ENCODE data around the gene C12orf75.
"Not testable (repeated sequence)": the region's sequence is repeated elsewhere in the genome, so short reads cannot be mapped to it uniquely, and the experiment has no call there.

The C12orf75 gene

GRCh38 chr12:105335856-105336255 lies 5.4 kb downstream of the C12orf75 start:
- DNase-seq (ENCODE audit: low read depth, low spot score) = no peak

GRCh38 chr12:105336411-105336810 lies 5.9 kb downstream of the C12orf75 start:
- DNase-seq (ENCODE audit: low read depth, low spot score) = no peak

GRCh38 chr12:105337391-105337790 lies 6.9 kb downstream of the C12orf75 start:
- DNase-seq (ENCODE audit: low read depth, low spot score) = no peak

- DNase-seq (ENCODE audit: low read depth, low spot score) = no peak
These were observed 8.5 kb downstream of the C12orf75 start for GRCh38 chr12:105338966-105339365.

- DNase-seq (ENCODE audit: low read depth, low spot score) = no peak
These were observed 10.5 kb downstream of the C12orf75 start for GRCh38 chr12:105341010-105341409.

GRCh38 chr12:105341620-105342019 lies 11.1 kb downstream of the C12orf75 start:
- not testable (repeated sequence) for DNase-seq (ENCODE audit: low read depth, low spot score)

GRCh38 chr12:105342464-105342863 lies 12.0 kb downstream of the C12orf75 start:
- no peak for DNase-seq (ENCODE audit: low read depth, low spot score)

- DNase-seq (ENCODE audit: low read depth, low spot score) = no peak
These were observed 13.3 kb downstream of the C12orf75 start for GRCh38 chr12:105343836-105344235.

- peak; percentile 31 for DNase-seq (ENCODE audit: low read depth, low spot score)
These were observed 17.0 kb downstream of the C12orf75 start for GRCh38 chr12:105347499-105347898.

- no peak for DNase-seq (ENCODE audit: low read depth, low spot score)
These were observed 17.7 kb downstream of the C12orf75 start for GRCh38 chr12:105348142-105348541.

GRCh38 chr12:105348561-105348960 lies 18.1 kb downstream of the C12orf75 start:
- DNase-seq (ENCODE audit: low read depth, low spot score) = peak; percentile 28

GRCh38 chr12:105349138-105349537 lies 18.6 kb downstream of the C12orf75 start:
- no peak for DNase-seq (ENCODE audit: low read depth, low spot score)

GRCh38 chr12:105351523-105351922 lies 21.0 kb downstream of the C12orf75 start:
- DNase-seq (ENCODE audit: low read depth, low spot score) = no peak

GRCh38 chr12:105352052-105352451 lies 21.6 kb downstream of the C12orf75 start:
- DNase-seq (ENCODE audit: low read depth, low spot score) = no peak

GRCh38 chr12:105352940-105353635 lies 22.6 kb downstream of the C12orf75 start:
- DNase-seq (ENCODE audit: low read depth, low spot score) = peak; percentile 83

GRCh38 chr12:105355752-105356151 lies 25.3 kb downstream of the C12orf75 start:
- DNase-seq (ENCODE audit: low read depth, low spot score) = peak; percentile 64

- no peak for DNase-seq (ENCODE audit: low read depth, low spot score)
These were observed 26.7 kb downstream of the C12orf75 start for GRCh38 chr12:105357162-105357691.

- DNase-seq (ENCODE audit: low read depth, low spot score) = no peak
These were observed 28.3 kb downstream of the C12orf75 start for GRCh38 chr12:105358789-105359188.

- no peak for DNase-seq (ENCODE audit: low read depth, low spot score)
These were observed 29.4 kb downstream of the C12orf75 start for GRCh38 chr12:105359856-105360255.

GRCh38 chr12:105363890-105364289 lies 33.4 kb downstream of the C12orf75 start:
- DNase-seq (ENCODE audit: low read depth, low spot score) = no peak

GRCh38 chr12:105365231-105365630 lies 34.7 kb downstream of the C12orf75 start:
- DNase-seq (ENCODE audit: low read depth, low spot score) = peak; percentile 20

- no peak for DNase-seq (ENCODE audit: low read depth, low spot score)
These were observed 37.7 kb downstream of the C12orf75 start for GRCh38 chr12:105368047-105368646.

GRCh38 chr12:105369014-105369413 lies 38.5 kb downstream of the C12orf75 start:
- DNase-seq (ENCODE audit: low read depth, low spot score) = peak; percentile 65
